ENCODE results near the gene C5orf15.
A peak's percentile ranks its signal among the peaks of the same experiment; 100 is the strongest.

The C5orf15 gene

DNA sequence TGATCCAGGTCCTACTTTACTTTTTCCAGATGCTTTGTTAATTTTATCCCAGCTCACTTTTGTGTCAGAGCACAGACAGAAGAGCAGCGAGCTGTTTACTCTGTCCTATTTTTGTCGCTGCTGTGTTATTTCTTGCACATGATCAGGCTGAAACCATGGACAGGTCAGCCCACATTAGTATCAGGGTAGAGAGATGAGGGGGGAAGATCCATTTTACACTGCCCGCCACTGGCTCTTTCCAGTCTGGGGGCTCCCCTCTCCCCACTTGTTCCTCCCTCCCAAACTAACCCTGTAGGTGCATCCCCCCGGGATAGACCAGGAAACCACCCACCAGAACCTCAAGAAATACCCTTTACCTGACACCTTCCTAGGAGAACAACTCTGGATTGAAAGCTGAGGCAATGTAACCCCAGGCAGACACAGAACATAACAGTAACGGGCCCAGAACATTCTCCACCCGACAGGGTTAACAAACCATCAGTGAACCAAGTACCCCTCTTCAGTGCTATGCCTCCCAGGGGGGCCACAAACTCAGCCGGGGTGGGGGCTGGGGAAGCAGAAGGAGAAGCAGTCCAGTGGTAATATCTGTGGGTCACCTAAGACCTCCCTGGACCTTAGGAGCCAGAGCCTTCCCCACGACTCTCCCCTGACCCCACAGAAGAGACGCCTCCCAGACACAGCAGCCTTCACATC is 26.0 kb upstream of the C5orf15 start:
- no peak for DNase-seq (ENCODE audit: low read depth in 2 of 2)

DNA sequence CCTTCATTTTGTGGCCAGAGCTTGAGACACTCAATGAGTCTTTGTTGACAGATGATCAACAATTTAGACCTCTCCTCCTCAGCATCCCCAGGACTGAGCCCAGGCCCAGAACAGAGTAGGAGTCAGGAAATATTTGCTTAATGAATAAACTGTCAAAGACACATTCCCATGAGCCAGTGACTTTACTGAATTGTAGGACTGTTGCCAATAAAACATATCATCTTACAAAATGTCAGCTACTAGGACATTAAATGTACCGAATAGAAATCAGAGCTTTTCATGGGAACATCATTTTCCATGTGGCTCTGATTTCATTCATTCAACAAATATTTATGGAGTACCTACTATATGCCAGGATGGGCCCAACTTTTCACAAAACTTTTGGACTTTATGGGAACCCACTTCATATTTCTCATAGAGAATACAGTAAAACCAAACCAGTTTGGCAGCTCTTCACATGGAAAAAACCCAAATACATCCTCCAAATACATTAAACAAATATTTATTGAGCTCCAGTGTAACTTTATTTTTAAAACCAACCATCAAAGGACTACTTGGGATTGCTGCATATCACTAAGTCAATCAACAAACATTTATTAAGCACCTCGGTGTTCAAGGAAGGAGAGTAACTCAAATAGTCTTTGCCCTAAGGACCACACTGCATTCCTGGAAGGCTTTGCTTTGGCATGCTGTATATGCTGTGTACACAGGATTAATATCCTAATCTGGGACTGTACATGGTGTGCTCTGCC is 24.9 kb upstream of the C5orf15 start:
- DNase-seq (ENCODE audit: low read depth in 2 of 2) = no peak

DNA sequence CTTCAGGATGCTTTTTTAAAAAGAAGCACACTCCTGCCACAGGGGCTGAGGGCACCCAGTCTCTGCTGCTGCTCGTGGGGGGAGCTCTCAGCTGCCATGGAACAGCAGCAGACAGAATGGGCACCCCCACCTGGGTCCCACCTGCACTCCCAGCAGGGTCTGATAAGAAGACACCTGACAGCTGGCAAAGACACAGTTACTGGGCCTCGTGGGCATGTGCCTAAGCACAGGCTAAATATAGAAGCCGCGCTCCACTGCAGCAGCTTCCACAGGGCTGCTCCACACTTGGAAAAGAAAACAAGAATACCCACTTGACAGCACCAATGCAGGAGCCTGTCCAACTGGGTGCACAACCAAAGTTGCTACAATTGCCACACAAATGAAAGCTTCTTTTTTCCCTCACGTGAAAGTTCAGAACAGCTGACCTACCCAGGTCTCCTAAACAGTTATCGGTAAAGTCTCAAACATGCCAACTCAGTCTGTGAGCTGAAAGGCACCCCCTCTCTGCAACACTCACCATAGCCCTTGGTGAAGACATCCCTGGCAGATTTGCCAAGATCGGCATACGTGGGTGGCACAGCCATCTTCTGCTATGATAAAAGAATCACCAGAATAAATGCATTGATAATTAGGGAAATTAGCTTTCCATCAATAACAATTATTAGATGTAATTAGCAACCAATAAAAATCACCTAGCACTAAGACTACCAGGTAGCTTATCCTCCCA is 24.2 kb upstream of the C5orf15 start:
- DNase-seq (ENCODE audit: low read depth in 2 of 2) = no peak

DNA sequence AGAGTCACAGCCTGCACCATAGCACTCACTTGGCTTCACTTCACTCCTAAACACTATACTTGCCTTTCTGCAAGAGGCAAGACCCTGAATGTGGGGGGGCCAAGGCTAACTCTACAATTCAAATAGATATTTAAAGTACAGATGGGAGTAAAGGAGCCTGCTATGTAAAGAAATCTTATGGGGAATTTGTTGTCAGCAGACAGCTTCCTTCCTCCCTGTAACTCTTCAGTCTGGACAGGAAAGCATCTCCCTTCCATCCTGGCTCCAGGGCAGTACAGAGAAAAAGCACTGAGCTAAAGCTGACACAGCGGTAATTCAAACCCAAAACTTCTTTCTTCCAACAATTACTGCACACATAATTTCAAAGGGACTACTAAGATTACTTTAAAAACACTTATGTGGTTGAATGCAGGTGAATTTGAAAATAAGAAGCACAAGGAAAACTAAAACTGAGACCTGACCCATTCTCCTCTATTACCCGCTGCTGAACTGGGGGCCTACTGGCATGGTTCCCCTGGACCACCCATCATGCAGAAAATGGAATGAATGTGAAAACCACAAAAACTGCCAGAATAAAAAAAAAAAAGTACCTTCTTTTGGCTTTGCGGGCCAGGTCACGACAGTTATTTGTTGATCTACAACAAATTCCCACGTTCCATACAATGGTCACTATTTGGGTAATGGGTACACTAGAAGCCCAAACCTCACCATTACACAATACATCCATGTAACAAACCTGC is 22.9 kb upstream of the C5orf15 start:
- no peak for DNase-seq (ENCODE audit: low read depth in 2 of 2)

DNA sequence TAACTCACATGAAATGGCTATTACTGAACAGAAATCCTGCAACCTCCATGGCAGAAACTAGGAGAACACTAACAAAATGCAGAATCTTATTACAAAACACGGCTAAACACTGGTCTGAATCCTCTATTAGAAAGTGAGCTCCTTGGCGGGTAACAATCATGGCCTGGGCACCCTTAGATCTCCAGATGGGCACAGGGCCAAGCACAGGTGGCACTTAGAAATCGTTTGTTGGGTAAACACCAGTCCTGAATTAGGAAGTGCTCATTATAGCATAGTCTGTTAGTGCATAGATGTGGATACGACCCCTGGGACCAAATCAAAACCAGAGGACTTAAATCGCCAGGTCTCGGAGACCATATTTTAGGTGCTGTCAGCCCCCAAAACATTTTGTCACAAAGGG is 22.0 kb upstream of the C5orf15 start:
- DNase-seq (ENCODE audit: low read depth in 2 of 2) = no peak

DNA sequence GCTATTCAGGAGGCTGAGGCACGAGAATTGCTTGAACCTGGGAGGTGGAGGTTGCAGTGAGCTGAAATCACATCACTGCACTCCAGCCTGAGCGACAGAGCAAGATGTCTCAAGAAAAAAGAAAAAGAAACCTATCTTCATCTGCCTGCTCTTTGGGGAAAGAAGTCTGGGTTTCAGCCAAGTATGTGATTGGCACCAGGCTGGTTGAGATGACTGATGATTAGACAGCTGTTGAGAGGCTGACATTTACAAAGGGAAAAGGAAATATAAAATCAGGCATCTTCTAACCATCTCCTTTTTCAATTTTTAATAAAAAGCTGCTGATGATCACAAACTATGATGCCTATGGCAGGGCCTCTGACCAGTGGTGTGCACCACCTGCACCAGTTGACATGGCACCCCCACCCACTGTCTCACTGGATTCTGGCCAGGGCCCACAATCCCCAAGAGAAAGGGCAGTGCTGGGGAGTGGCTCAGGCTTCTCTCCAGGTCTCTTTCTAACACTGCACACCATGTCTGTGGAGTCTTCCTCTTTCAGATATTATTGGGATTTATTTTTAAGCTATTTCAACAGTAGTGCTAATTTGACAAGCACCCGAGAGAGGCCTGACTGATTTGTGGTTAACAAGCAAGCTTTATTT is 17.2 kb upstream of the C5orf15 start:
- DNase-seq (ENCODE audit: low read depth in 2 of 2) = no peak

DNA sequence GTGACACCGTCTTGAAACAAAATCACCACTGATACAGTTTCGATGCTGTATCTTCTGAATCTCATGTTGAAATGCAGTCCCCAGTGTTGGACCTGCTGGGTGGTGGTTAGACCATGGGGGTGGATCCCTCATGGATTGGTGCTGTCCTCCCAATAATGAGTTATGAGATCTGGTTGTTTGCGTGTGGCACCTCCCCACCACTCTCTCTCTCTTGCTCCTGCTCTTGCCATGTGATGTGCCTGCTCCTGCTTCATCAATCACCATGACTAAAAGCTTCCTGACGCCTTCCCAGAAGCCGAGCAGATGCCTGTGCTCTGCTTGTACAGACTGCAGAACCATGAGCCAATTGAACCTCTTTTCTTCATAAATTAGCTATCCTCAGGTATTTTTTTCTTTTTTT is 15.2 kb upstream of the C5orf15 start:
- DNase-seq (ENCODE audit: low read depth in 2 of 2) = no peak

DNA sequence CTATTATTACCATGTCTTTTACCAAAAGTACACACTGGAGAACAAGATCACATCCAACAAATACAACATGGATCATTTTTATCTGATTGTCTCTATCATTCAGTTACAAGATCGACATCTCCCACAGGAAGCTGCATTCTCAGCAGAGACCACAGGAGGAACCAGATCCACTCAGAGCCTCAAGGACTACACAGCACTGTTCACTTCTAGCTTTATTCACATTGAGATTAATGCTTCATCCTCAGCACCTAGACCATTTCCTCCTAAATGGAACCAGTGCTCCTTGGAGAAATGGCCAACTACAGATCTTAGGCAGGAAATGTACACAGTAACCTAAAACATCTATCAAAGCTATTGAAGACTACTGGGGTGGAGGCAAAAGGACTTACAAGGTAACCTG is 13.3 kb upstream of the C5orf15 start:
- no peak for DNase-seq (ENCODE audit: low read depth in 2 of 2)

DNA sequence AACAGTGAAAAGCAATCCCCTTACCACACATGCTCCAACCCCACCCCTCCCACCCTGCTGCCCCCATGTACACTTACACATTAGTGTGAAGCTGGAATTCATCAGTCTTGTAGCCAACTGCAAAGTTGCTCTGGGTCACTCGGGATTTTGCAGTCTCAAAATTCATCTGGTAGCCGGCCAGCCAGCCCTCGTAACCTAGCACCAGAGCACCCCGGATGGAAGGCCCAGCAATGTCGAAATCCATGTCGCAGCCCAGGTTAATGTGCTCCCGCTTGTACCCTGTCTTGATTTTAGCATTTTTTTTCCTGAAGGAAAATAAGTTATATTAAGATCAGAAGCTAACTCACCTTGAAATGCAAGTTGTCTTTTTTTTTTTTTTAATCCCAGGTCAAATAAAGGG is 12.2 kb upstream of the C5orf15 start:
- DNase-seq (ENCODE audit: low read depth in 2 of 2) = no peak

DNA sequence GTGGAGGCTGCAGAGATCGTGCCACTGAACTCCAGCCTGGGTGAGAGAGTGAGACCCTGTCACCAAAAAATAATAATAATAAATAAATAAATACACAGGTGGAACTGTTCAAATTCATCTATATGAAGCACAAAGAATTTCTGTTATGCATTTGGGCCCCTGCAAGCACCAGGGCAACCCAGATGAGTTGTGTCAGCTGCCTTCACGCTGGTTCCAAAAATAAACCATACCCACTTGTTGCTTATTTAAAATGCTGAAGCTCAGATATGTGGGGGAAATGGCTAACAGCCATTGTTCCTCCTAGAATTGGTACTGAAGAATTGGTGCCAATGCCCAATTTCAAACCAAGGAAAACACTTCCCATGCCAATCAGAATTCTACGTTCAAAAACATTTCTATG is 10.5 kb upstream of the C5orf15 start:
- no peak for DNase-seq (ENCODE audit: low read depth in 2 of 2)

DNA sequence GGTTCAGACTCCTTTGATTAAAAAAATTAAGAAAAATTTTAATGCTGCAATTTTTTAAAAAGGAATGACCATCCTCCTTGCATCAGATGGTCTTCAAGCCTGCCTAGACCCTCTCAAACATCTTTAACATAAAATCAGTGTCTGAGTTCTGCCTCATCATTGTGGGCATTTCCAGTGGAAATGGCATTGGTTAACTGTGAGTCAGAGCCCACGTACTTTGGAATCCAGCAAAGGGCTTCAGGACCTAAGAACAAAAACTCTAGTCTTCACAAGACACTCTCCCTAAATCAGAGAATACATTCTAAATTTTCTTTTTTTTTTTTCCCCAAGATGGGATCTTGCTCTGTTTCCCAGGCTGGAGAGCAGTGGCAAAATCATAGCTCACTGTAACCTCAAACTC is 9.4 kb upstream of the C5orf15 start:
- no peak for DNase-seq (ENCODE audit: low read depth in 2 of 2)

DNA sequence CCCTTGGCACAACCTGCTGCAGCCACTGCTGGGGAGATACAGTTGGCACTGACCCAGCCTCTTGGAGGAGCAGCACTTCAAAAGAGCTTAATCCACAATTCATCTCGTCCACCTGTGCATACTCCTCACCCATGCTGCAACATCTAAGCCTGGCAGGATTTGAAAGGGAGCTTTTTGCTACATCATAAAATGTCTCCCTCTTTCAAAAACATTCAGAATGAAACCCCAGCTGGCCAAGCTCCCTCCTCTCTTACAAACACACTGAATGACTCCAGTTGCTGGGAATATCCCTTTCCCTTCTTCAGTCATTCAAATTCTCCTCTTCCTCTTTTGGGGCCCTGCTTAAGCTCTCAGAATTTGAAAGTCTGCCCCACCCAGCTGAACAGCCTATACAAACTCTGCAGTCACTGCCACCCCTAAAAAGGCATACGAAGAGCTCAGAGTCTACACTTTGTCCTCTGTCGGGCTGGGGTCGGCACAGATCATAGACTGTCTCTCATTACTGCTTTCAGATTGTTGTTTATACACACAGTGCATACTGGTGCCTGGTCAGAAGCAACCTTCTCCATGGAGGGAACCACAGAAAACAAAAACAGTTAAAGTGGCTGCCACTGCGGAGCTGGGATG is 8.8 kb upstream of the C5orf15 start:
- DNase-seq (ENCODE audit: low read depth in 2 of 2) = no peak

DNA sequence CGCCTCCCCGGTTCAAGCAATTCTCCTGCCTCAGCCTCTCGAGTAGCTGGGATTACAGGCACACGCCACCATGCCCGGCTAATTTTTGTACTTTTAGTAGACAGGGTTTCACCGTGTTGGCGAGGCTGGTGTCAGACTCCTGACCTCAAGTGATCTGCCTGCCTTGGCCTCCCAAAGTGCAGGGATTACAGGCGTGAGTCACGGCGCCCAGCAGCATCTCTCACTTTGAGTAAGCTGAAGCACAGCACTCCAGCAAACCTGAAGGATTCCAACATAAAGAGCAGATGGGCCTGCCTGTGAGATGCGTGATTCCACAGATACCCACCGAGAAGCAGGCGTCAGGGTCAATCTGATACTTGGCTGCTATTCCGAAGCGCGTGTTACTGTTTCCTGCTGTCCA is 7.1 kb upstream of the C5orf15 start:
- peak in 1 of 2 donors; percentile 23 for DNase-seq (ENCODE audit: low read depth in 2 of 2)

DNA sequence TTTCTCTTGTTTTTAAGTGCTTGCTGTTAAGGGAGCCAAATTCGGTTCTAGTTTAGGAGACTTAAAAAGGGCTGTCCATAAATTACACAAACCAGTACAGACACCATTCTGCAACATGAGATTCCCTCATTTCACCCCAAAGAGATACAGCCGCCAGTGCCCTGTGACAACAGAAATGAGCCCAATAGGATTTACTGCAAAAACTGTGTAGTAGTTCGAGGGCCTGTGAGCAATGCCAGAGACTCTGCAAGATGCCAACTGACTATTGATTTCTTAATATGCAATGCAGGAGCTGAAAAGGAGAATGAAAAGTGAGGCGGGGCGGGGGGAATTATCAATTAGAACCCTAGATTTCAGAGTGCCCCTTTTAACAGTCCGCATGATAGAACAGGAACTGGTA is 5.7 kb upstream of the C5orf15 start:
- no peak for DNase-seq (ENCODE audit: low read depth in 2 of 2)

DNA sequence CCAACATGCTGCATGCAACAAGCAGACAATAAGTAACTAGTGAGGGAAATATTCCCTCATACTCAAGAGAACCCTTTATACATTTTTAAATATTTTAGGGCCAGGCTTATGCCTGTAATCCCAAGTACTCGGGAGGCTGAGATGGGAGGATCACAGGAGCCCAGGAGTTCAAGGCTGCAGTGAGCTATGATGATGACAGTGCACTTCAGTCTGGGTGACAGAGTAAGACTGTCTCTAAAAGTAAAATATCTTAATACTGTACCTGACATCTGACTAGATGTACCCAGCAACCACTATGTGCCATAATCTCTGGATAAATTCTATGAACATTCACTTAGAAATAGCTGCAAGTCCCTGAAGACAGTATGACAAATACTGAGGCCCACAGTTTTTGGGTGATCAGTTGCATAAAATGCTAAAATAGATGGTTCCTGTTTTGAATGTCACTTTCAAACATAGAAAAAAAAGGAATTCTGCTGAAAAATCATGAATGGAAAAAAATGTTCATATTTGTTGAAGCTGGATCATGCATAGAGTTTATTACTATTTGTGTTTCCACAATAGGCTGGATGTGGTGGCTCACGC is 2.0 kb upstream of the C5orf15 start:
- no peak for DNase-seq (ENCODE audit: low read depth in 2 of 2)

DNA sequence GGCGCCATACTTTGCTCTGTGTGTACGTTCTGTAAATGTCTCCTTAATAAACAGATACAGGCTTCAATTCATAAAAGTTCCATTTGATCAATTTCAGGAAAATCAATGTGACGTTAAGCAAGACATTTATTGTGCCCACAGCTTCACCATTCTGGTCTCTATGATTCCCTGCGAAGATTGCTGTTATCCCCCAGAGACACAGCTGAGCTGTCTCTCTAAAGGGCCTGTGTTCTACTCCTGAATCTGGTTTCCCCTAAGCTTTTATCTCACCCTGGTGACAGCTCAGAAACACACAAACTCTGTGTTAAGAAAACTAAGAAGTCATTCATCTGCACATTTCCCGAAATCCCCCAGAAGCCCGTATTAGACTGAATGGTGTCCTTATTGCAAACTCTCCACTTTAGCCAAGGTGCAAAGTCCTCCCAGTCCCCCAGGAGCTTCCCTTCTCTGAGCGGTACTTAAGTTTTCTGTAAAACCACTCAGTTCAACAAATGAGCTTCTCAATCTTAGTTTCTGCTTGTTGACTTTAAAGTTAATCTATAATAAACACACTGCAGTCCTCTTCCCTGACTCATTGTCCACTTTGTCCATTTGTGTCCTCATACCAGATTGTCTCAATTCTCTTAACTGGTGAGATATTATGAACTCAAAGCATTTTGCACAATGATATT is 1.4 kb upstream of the C5orf15 start:
- no peak for DNase-seq (ENCODE audit: low read depth in 2 of 2)

DNA sequence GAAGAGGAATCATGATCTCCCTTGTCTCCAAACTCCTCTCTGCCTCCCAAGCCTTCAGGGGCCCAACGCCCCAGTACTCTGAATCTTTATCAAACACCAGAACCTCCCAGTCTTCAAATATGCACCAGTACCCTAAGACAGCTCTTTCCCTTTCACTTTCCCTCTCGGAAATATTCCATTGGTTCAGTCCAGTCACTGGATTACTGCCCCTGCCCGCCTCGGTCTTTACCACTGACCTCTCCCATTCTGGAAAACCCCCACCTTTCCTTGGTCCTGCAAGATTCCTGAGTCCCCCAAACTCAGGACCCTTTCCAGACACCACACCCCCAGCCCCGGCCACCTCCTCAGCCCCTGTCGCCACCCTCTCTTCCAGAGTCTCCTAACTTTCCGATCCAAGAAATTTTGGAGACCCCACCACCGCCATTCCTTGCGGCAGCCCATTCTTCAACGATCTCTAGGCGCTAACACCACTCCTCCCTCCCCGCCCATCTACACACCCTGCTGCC is 674 bp downstream of the C5orf15 start:
- no peak for DNase-seq (ENCODE audit: low read depth in 2 of 2)

DNA sequence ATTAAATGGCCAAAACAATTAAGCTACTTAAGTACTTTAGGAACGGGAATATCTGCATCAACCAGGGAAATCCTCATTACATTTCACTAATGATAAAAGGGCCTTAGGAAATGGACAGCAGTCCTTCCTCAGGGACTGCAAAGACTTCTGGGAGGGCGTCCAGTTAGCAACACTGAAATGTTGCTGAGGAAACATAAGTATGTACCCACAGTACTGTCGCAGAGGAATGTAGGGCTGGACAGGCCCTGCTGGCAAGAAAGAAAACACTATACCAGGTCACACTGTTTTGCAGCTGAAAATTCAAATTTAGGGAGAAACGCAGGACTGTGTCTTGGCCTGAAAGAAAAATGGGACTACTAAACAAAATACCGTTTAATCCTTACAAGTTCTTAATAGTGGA is 1.3 kb downstream of the C5orf15 start:
- no peak for DNase-seq (ENCODE audit: low read depth in 2 of 2)

DNA sequence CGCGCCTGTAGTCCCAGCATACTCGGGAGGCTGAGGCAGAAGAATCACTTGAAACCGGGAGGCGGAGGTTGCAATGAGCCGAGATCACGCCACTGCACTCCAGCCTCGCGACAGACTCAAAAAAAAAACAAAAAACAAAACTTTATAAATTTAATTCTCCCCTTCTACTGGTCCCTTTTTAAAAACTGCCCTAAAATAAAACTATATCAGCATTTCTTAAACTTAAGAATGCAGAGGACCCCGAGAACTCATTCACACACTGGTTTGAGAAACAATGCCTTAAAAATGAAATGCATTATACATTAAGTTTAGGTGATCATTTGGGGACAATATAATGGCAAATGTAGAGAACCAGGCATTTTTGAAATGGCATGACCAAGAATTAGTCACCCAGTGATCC is 2.3 kb downstream of the C5orf15 start:
- DNase-seq (ENCODE audit: low read depth in 2 of 2) = no peak

DNA sequence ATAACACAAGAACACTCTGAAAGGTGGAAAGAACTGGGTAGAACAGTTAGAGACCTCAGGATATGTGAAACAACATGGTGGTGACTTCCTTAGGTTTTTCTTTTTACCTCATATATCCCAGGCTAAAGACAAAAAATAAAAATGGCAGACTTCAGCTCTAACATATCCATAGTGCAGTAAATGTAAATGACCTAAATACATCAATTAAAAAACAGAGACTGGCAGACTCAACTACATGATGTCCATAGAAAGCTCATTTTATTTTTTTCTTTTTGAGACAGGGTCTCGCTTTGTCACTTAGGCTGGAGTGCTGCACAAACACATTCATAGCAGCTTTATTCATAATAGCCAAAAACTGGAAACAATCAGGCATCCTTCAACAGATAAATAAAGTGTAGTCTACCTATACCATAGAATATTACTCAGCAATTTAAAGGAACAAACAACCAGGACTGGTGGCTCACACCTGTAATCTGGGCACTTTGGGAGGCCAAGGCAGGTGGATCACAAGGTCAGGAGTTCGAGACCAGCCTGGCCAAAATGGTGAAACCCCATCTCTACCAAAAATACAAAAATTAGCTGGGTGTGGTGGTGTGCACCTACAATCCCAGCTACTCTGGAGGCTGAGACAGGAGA is 4.8 kb downstream of the C5orf15 start:
- no peak for DNase-seq (ENCODE audit: low read depth in 2 of 2)

Data from stimulated activated CD4-positive, alpha-beta T cell treated with anti-CD3 and anti-CD28 coated beads, Interleukin-4, amount 100 ng/mL, for 48 hours (primary cell).